ENCODE data around the gene GBP2. TPM values are rescaled to one million over a fixed set of nuclear protein-coding genes. Genes with fewer than 3 reads are reported as not detected.
A peak's percentile ranks its signal among the peaks of the same experiment; 100 is the strongest.

The GBP2 gene
- total and polyA plus RNA-seq, 2 donors (not counting 3 experiments of a cell fraction or from before 2014, with no cell fraction given): 13.1 to 30.2 TPM

- no peak for FAIRE-seq
- no TSS peak for BruUV-seq (replicated peaks)
Observed at GRCh38 chr1:89171067-89171438, 45.1 kb upstream of the GBP2 start.

GRCh38 chr1:89170170-89171066 is 44.5 kb upstream of the GBP2 start:
- H3K9me1 ChIP-seq (replicated peaks; ENCODE audit: control insufficient read depth, extremely low read depth, insufficient read depth, low read length): no peaks in the 10 kb centered on the region
- ChIA-PET CTCF (no interaction called here), POLR2A (no interaction called here)
- H3K79me2 ChIP-seq (ENCODE audit: control insufficient read depth, insufficient read depth, low read length): no peaks in the 10 kb centered on the region
- H3K4me3 ChIP-seq (replicated peaks in 1 of 3; ENCODE audit: insufficient read depth in 1 of 3, low read depth in 1 of 3, low read length in 3 of 3): no peak overlapping the region
- DNase-seq (ENCODE audit: low read depth, low spot score) (no peak), FAIRE-seq (no peak)
- intact Hi-C loops (cut with micrococcal nuclease) (no loop called here), dilution Hi-C loops (cut with MboI; ENCODE audit: extremely low pct_ligation_motif_present, low sequenced_read_pairs) (no loop called here)
- no peak overlapping the region for H2AFZ ChIP-seq (ENCODE audit: low read depth, low read length)
- H3K36me3 ChIP-seq (ENCODE audit: control insufficient read depth in 2 of 2, extremely low read depth in 1 of 2, insufficient read depth in 2 of 2, low read length in 2 of 2): no peaks in the 10 kb centered on the region
- no peak overlapping the region for H3K27ac ChIP-seq (ENCODE audit: insufficient read depth, low read depth, low read length)
- BruUV-seq (replicated peaks): no TSS peak
- H3K4me2 ChIP-seq (ENCODE audit: insufficient read depth, low read length): no peak overlapping the region
- TF ChIP-seq GATA2 (IDR thresholded peaks at IDR 0.05; ENCODE audit: insufficient read depth, insufficient read length, low read depth, low read length) (no peak), POLR2A (IDR thresholded peaks at IDR 0.05; ENCODE audit: low read depth, low read length) (no peak), MYC (IDR thresholded peaks at IDR 0.05; ENCODE audit: low read depth, low read length) (no peak), EZH2 (IDR thresholded peaks at IDR 0.05; ENCODE audit: borderline replicate concordance, low read depth, low read length, severe bottlenecking) (no peak), JUN (IDR thresholded peaks at IDR 0.05; ENCODE audit: borderline replicate concordance, insufficient read depth, insufficient read length, low read depth) (no peak), CTCF (IDR thresholded peaks at IDR 0.05; ENCODE audit: extremely low read depth in 1 of 2, insufficient read depth in 1 of 2, low read depth in 1 of 2, low read length in 2 of 2) (no peak), POLR2AphosphoS5 (IDR thresholded peaks at IDR 0.05; ENCODE audit: insufficient read depth, low read depth, low read length) (no peak), MAX (IDR thresholded peaks at IDR 0.05; ENCODE audit: insufficient read depth, insufficient read length) (no peak), FOS (IDR thresholded peaks at IDR 0.05; ENCODE audit: borderline replicate concordance, insufficient read depth, low read length) (no peak)
- H3K9me3 ChIP-seq (replicated peaks; ENCODE audit: control insufficient read depth, insufficient read depth, low read length): no peaks in the 10 kb centered on the region
- no peak overlapping the region for H3K9ac ChIP-seq (replicated peaks; ENCODE audit: extremely low read depth, insufficient read depth, low read length)
- no peaks in the 10 kb centered on the region for H3K4me1 ChIP-seq (ENCODE audit: control insufficient read depth, extremely low read depth, insufficient read depth, low read length)
- H3K27me3 ChIP-seq (ENCODE audit: control insufficient read depth in 2 of 2, insufficient read depth in 2 of 2, low read length in 2 of 2): no peaks in the 10 kb centered on the region
- H4K20me1 ChIP-seq (replicated peaks; ENCODE audit: control insufficient read depth, extremely low read depth, insufficient read depth, low read length): no peaks in the 10 kb centered on the region

More at GRCh38 chr1:89171067-89171438, 45.1 kb upstream of the GBP2 start:
- no peak overlapping the region for H3K4me2 ChIP-seq (ENCODE audit: insufficient read depth, low read length)
- no peaks in the 10 kb centered on the region for H3K9me3 ChIP-seq (replicated peaks; ENCODE audit: control insufficient read depth, insufficient read depth, low read length)
- H3K79me2 ChIP-seq (ENCODE audit: control insufficient read depth, insufficient read depth, low read length): no peaks in the 10 kb centered on the region
- H3K27me3 ChIP-seq (ENCODE audit: control insufficient read depth in 2 of 2, insufficient read depth in 2 of 2, low read length in 2 of 2): no peaks in the 10 kb centered on the region
- no peaks in the 10 kb centered on the region for H3K36me3 ChIP-seq (ENCODE audit: control insufficient read depth in 2 of 2, extremely low read depth in 1 of 2, insufficient read depth in 2 of 2, low read length in 2 of 2)
- dilution Hi-C loops (cut with MboI; ENCODE audit: extremely low pct_ligation_motif_present, low sequenced_read_pairs) (no loop called here), intact Hi-C loops (cut with micrococcal nuclease) (no loop called here)
- DNase-seq (ENCODE audit: low read depth, low spot score): no peak
- H2AFZ ChIP-seq (ENCODE audit: low read depth, low read length): no peak overlapping the region
- no peaks in the 10 kb centered on the region for H3K4me1 ChIP-seq (ENCODE audit: control insufficient read depth, extremely low read depth, insufficient read depth, low read length)
- ChIA-PET POLR2A (no interaction called here), CTCF (no interaction called here)
- no peaks in the 10 kb centered on the region for H4K20me1 ChIP-seq (replicated peaks; ENCODE audit: control insufficient read depth, extremely low read depth, insufficient read depth, low read length)
- H3K4me3 ChIP-seq (replicated peaks in 1 of 3; ENCODE audit: insufficient read depth in 1 of 3, low read depth in 1 of 3, low read length in 3 of 3): no peak overlapping the region
- no peak for TF ChIP-seq JUN (IDR thresholded peaks at IDR 0.05; ENCODE audit: borderline replicate concordance, insufficient read depth, insufficient read length, low read depth)
- peak; percentile 9 for TF ChIP-seq FOS (IDR thresholded peaks at IDR 0.05; ENCODE audit: borderline replicate concordance, insufficient read depth, low read length)
- no peak overlapping the region for H3K9ac ChIP-seq (replicated peaks; ENCODE audit: extremely low read depth, insufficient read depth, low read length)
- H3K27ac ChIP-seq (ENCODE audit: insufficient read depth, low read depth, low read length): no peak overlapping the region
- H3K9me1 ChIP-seq (replicated peaks; ENCODE audit: control insufficient read depth, extremely low read depth, insufficient read depth, low read length): no peaks in the 10 kb centered on the region
